Keratinocyte (primary cell): ENCODE measurements around the gene TBPL2.
"Not testable (repeated sequence)": the region's sequence is repeated elsewhere in the genome, so short reads cannot be mapped to it uniquely, and the experiment has no call there.

Experiments used
- EZH2 ChIP-seq: IDR thresholded peaks from one replicate; pipeline ENCODE4 v1.6.1; 2012; ENCODE audit warnings: inconsistent platforms, mild to moderate bottlenecking, low read length, moderate library complexity
- TF ChIP-seq, protein P1 (sequence below), 3 experiments: IDR thresholded peaks in 1 of 3; conservative IDR thresholded peaks in 1 of 3; optimal IDR thresholded peaks in 1 of 3; 2 replicates in 2 of 3; 3 replicates in 1 of 3; pipeline versions ENCODE3 to v1.5.1; 2011; ENCODE audit warnings: low read length in 3 of 3, mild to moderate bottlenecking in 3 of 3, moderate library complexity in 2 of 3, control low read depth in 1 of 3, inconsistent platforms in 1 of 3; ENCODE audit not compliant: insufficient read depth in 2 of 3; ENCODE audit errors: extremely low read depth in 1 of 3

DNA sequence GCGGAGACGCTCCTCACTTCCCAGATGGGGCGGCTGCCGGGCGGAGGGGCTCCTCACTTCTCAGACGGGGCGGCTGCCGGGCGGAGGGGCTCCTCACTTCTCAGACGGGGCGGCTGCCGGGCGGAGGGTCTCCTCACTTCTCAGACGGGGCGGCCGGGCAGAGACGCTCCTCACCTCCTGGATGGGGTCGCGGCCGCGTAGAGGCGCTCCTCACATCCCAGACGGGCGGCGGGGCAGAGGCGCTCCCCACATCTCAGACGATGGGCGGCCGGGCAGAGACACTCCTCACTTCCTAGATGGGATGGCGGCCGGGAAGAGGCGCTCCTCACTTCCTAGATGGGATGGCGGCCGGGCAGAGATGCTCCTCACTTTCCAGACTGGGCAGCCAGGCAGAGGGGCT is 16.0 kb upstream of the TBPL2 start:
- TF ChIP-seq, protein P1, sequence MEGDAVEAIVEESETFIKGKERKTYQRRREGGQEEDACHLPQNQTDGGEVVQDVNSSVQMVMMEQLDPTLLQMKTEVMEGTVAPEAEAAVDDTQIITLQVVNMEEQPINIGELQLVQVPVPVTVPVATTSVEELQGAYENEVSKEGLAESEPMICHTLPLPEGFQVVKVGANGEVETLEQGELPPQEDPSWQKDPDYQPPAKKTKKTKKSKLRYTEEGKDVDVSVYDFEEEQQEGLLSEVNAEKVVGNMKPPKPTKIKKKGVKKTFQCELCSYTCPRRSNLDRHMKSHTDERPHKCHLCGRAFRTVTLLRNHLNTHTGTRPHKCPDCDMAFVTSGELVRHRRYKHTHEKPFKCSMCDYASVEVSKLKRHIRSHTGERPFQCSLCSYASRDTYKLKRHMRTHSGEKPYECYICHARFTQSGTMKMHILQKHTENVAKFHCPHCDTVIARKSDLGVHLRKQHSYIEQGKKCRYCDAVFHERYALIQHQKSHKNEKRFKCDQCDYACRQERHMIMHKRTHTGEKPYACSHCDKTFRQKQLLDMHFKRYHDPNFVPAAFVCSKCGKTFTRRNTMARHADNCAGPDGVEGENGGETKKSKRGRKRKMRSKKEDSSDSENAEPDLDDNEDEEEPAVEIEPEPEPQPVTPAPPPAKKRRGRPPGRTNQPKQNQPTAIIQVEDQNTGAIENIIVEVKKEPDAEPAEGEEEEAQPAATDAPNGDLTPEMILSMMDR (optimal IDR thresholded peaks at IDR 0.05 in 1 of 3, IDR thresholded peaks at IDR 0.05 in 1 of 3, conservative IDR thresholded peaks at IDR 0.05 in 1 of 3; ENCODE audit: extremely low read depth in 1 of 3, insufficient read depth in 2 of 3, low read length in 3 of 3) = not testable (repeated sequence)
- TF ChIP-seq EZH2 = not testable (repeated sequence)
